HPDE6-E6E7 (cell line): ENCODE measurements around the gene BFSP1.

Source experiments
- DNase-seq: peaks from one replicate; pipeline ENCODE4 v3.0.0; 2011; ENCODE audit warnings: missing footprints; ENCODE audit errors: extremely low spot score

Gene BFSP1

DNA sequence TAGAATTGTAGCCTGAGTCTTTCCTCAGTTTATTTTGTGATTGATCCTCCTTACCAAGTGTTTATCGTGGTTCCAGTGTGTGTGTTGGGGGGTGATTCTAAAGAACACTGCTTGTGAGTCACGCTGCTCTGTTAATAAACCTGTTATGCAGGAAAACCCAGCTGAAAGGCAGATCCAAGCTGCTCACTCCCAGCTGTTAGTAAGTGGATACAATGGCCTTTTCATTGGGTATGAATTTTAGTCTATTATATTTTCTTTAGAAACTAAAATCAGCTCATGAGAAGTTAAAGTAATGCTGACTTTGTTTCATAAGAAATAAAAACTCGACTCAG lies 26.5 kb upstream of the BFSP1 start:
- DNase-seq = peak; percentile 99

DNA sequence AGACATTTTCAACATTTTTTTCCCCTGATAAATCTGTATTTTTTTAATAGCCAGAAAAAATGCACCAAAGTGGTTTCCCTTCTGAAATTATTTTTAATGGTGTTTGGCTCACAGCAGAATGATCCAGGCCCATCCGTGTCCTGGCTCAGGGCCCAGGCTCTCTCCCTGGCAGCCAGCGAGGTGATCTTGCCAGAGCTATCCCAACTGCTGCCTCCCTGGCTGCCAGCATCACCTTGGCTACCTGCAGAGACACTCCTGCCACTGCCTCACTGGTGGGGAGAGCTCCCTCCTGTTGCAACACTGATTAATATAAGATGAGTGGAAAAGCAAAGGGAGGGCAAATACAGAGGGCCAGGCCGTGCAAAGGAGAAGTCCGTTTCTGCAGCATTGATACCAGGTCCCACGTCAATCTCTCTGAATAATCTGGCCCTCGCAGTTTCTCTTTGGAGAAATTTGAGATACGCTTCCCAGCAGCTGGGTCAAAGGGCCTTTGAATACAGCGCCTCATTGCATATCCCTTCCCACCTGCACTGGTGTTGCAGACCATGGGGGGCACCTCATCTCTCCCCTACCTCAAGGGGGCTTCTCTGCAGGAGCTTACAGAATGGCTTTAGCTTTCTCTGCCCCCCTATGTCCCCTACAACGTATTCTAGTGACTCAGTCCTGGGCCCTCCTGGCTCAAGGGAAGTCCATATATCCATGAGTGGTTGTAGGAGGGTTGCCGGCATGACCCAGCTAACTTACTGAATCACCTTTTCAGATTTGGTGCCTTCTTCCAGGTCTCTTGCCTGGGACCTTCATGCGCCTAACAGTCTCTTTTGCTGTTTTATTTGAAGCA lies 25.9 kb upstream of the BFSP1 start:
- DNase-seq = no peak

DNA sequence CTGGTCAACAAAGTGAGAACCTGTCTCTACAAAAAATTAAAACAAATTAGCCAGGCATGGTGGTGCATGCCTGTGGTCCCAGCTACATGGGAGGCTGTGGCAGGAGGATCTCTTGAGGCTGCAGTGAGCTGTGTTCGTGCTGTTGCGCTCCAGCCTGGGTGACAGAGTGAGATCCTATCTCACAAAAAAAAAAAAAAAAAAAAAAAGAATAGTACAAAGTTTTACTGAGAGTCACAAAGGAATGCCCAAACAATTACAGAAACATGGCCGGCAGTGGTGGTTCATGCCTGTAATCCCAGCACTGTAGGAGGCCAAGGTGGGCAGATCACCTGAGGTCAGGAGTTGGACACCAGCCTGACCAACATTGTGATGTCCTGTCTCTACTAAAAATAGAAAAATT lies 23.9 kb upstream of the BFSP1 start:
- DNase-seq = no peak

DNA sequence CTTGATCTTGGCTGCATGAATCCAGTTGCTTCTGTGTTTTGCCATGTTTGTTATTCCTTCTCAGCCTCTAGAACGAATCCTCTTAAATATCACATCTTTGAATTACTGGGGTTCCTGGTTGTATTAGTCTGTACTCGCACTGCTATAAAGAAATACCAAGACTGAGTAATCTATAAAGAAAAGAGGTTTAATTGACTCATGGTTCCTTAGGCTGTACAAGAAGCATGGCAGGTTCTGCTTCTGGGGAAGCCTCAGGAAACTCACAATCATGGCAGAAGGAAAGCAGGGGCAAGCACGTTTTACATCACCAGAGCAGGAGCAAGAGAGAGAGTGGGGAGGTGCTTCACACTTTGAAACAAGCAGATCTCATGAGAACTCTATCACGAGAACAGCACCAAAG lies 18.0 kb upstream of the BFSP1 start:
- DNase-seq = no peak

DNA sequence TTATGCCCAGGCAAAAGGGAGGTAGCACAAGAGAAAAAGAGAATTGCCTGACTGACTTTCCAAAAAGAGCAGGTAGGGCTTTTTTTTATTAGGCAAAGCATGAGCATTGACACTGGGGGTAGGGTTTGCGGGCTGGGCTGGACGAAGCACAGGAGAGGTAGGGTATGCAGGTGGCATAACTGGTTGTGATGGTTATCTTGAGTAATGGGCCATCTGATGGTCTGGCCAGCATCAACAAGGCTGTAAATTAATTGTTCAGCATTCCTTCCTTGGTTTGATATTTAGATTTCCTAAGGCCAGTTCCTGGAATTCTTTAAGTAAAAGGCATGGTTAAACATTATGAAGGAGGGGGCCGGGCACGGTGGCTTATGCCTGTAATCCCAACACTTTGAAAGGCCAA lies 13.9 kb upstream of the BFSP1 start:
- no peak for DNase-seq

DNA sequence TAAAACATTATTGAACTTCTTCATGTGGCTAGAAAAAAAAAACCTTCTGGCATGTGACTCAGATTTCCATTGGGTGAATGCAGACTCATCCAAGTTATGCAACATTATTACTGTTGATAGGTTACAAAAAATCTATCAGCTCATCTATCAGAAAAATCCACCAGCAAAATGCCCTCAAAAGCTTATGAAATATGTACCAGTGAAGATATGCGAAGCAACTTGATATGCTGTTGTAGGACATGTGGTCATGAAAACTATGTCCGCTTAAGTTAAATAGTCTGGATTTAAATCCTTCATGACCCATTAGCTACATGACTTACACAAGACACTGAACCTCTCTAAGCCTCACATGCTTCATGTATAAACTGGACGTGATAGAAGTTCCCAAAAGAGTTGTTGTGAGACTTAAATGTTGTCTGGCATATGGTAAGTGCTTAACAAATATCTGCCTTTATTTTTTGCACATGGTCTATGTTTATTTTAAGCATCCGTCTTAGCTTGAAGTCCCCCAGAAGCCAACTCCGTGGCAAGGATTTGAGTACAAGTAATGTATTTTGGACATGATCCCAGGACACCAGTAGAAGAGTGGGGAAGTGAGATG lies 12.5 kb upstream of the BFSP1 start:
- no peak for DNase-seq

DNA sequence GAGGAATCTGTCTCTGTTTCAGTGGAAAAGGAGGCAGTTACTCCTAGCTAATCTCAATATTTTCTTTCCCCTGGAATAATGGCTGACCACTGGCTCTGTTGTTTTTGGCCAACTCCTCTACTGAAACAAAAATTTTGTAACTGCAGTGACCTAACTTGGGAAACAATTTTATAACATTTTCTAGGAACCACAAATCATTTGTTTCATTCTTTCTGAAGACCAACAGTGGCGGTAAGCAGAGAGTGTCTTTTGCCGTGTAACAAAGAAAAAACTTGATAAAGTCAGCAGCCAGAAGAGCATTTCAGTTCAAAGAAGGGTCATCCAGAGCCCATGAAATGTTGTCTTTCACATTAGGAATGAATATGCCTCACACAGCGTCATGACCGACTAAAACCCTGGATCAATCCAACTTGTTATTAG lies 11.8 kb upstream of the BFSP1 start:
- no peak for DNase-seq

DNA sequence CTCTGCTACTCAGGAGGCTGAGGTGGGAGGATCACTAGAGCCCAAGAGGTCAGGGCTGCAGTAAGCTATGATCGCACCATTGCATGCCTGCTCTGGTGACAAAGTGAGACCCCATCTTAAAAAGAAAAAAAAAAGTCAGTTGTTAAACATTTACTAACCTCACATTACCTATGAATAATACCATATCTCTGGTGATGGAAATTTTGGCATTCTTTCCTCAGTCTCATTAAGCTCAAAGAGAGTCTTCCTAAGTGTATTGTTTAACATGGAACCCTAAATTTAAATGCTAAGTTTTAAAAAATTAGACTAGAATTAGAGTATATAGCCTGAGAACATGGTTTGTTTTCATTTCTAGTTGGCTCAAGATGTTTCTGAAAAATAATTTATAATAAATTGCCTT lies 11.3 kb upstream of the BFSP1 start:
- no peak for DNase-seq

DNA sequence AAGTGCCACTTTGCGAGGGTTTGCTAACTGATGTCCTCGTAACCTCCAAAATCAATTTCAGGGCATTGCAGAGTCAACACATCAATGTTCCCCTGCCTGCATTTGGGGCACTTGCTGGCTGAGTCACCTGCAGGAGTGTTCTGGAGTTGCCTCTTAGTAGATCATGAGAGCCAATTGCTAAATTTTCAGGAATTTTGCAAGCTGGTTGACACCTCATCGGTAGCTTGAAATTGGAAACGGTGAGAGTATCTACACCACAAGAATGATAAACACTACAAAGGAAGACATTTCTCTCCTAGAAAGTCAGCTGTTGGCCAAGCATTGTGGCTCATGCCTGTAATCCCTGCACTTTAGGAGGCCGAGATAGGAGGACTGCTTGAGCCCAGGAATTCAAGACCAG lies 10.8 kb upstream of the BFSP1 start:
- no peak for DNase-seq

DNA sequence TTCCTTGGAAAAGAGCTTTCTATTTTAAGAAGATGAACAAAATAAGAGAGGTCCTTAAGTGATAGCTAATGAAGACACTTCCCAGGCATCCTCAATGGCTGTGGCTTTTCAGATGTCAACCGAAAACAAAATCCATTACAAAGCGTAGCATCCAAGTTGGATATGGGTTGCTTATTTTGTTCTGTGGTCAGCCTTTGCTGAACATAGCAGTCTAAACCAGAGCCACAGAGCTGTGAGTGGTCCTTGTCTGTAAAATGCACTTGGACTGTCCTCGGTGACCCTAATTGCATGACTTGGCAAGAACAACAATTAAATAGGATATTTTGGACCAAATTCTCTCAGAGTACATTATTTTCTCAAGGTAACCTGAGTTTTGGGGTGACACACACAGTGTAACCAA lies 10.4 kb upstream of the BFSP1 start:
- DNase-seq = no peak

DNA sequence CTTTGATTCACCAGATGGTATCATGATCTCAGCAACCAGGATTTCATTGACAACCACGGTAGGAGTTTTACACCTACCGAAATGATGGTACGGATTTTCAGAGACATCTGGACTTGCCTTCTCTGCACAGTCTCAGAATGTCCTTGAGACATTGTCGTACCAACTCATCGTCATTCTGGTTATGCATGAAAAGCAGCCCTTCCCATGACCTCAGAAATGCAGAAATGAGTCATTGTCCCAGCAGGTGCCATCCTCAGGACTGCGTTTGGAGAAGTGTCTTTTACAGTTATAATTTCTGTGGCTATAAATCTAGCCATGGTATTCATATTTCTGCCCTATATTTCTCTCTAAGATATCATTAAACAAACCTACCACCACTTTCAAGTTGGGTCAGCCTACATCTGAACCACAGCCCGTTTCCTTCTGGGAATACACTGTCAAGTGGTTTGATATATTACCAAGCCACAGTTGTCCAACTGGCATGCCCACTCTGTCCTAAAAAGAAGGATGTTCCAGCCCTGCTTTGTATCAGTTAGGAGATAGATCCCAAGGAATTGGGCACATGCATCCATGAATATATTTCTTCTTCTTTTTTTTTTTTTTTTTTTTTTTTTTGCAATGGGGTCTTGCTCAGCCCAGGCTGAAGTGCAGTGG lies 7.5 kb upstream of the BFSP1 start:
- peak; percentile 25 for DNase-seq

DNA sequence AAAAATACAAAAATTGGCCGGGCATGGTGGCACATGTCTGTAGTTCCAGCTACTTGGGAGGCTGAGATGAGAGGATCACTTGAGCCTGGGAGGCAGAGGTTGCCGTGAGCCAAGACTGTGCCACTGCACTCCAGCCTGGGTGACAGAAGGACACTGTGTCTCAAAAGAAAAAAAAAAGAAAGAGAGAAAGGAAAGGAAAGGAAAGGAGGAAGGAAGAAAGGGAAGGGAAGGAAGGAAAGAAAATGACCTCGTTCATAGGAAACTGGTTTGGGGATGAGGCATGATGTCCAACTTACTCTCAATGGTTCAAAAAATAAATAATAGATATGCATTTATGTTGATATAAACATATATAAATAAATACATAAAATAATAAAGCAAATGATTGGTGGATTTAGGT lies 6.8 kb upstream of the BFSP1 start:
- DNase-seq = no peak

DNA sequence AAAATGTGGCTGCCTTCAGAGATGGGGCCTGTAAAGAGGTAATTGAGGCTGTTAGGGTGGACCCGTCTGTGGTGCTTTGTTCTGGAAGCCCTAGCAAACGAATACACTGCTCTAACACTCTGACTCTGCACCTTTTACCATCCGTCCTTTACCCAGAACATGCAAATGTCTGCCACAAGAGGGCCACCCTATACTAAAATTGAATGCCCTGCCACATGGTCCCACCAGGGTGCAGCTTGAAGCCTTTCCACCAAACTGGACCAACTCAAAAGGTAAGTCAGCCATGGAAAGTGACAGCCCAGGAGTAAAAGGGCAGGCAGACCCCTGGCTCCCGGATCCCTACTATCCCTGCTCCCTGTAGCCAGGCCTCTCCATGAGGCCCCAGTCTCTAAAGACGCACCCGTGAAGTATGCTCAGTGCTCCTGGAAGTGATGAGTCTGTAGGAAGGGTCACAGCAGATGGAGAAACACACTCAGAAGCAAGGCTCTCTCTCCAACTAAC lies 5.8 kb upstream of the BFSP1 start:
- peak; percentile 96 for DNase-seq

DNA sequence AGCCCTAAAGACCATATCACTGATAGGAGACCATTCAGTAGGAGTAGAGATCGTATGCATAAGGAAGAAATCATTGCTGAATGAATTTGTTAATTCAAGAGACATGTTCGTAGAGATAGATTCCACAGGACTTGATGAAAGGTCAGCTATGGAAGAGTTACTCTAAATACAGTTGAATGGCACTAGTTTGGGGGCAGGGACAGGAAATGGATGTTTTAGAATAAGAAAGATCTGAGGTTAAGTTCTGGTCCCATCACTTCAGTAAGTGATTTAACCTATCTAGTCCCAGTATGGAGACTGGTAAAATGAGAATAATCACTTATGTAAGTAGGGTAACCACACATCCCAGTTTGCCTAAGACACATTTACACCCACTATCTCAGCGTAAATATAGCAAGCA lies 2.9 kb upstream of the BFSP1 start:
- DNase-seq = no peak

DNA sequence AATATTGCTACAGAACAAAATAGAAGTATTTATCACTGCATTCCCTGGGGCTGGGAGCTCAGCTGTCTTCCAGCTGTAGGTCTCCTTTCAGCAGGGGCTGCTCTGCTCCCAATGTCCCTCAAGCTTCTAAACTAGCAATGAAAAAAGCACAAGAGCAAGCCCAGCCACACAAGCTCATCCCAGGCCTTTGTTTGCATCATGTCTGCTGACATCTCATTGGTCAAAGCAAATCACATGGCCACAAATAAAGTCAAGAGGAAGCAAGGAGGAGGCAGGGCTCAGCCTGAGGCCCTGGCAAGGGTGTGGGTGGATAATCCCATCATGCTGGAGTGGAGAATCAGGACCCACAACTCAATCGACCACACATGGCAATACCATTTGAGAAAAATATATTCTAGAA lies 2.2 kb upstream of the BFSP1 start:
- DNase-seq = peak; percentile 72

DNA sequence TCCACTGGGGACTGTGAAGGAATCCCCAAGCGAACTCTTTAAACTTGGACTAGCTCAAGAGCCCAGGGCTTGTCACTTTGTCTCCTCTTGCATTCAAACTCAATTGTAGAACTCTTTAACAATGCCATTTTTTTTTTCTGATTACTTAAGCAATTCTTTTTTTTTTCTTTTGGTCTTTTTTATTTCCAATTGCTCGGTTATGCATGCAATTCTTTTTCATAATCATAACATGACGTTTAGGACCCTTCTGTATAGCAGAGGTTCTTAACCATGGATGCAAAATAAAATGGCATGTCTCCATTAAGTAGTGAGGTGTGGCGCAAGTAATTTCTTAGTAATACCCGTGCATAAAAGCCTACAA lies 466 bp upstream of the BFSP1 start:
- DNase-seq = no peak

DNA sequence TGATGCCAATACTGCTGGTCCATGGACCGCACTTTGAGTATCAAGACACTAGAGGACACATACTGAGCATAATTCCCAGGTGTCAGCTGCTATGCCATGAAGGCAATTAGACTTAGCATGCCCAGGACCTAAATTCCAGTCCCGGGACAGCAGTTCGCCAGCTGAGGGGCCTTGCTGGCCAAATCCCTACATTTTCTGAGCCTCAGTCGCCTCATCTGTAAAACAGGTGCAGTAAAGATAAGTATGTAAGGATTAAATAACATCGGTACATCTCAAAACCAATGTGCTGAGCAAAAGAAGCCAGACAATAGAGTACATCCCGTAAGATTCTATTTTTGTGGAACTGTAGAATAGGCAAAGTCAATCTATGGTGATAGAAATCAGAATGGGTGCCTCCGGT lies 1.0 kb downstream of the BFSP1 start:
- no peak for DNase-seq

DNA sequence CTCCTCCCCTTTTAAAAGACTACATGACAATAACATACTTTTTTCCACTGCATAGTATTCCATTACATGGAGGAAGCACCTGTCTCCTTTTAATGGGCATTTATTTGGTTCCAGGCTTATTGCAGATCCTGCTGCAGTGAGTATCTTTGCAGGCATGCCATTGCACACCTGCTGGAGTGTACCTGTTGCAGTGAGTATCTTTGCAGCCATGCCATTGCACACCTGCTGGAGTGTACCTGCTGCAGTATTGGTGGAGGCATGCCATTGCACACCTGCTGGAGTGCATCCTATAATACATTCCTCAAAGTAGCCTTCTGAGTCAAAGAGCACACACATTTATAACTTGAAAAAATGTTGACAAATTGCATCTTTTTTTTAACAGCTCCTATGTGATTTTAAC lies 1.6 kb downstream of the BFSP1 start:
- DNase-seq = no peak

DNA sequence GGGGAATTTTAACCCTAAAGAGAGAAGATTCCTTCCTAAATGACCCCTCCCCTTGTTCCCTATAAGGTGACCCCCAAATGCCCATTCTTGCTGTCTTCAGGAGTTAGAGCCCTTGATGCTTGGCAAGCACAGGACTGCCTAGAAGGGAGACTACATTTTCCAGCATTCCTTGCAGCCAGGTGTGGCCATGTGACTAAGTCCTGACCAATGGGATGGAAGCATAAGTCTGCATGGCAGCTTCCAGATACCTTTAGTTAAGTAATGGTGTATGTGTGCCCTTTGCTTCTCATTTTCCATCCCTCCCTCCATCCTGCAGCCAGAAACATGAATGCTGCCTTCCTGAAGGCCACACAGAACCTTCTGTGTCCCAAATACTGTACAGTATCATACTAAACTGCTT lies 5.5 kb downstream of the BFSP1 start:
- peak; percentile 77 for DNase-seq

DNA sequence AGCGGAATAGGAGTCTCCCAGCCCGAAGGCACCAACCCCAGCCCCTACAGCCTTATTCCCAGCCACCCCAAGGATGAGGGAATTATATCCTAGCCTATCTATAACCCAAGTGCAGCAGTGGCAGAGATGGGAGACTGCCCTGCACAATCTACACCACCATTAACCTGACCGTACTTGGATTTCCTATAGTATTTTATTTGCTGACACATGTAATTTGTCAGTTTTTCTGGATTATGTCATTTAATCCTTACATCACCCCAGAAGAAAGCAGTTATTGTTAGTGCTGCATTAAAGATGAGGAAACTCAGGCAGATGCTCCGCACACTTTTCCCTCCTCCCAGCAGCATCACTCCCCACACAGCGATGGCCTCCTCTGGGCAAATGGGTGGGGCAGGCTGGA lies 6.0 kb downstream of the BFSP1 start:
- no peak for DNase-seq

DNA sequence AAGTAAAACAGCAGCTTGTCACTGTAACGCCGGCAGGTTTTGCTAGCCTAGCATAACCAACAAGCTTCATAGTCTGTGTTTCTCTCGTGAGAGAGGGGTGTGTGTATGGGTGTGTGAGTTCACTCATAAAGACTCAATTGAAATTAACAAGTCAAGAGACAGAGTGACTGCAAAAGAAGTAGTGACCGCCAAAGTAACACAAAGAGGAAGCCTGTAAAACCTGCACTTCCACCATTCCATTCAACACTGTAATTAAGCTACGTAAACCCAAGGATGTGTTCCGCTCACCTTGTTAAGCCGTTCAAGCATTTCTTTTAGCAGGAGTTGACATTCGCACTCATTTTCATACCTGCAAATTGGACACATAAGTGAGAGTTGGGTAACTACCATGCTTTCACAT lies 6.6 kb downstream of the BFSP1 start:
- DNase-seq = no peak

DNA sequence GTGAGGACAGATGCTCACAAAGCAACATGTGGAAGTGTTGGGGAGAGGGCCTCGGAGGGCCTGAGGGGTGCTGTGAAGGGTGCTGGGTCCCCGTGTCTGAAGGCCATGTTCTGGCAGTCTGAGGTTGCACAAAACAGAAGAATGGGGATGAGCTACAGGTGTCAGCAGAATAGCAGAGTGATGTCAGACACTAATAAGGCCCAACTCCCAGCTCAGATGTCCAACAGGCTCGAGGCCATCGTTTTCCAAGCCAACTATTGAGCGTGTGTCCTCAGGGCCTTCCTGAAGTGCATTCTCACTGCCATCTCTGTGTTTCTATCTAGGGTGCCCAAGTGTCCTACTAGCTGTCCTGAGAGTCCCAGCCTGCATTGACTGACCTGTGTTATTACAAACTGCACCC lies 7.9 kb downstream of the BFSP1 start:
- DNase-seq = no peak

DNA sequence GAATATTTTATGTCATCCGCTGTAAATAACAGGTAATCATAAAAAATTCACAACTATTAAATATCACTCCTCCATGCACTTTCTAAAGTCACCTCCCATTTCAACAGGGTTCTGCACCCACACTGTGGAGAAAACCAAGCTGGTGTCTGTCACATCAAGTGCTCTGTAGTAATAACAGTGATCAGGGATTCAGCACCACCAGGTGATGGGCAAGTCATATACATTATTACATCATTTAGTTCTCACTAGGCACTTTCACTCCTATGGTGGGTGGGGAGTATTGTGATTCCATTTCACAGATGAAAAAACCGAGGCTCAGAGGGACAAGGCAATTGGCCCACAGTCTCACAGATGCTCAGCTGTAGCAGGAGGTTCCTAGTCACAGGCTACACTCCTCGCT lies 8.7 kb downstream of the BFSP1 start:
- no peak for DNase-seq
